Osteoblast (primary cell): ENCODE results near the gene CFI. TPM values are rescaled to one million over a fixed set of nuclear protein-coding genes. Genes with fewer than 3 reads are reported as not detected.

Experiments
- DNase-seq: peaks from one replicate; pipeline ENCODE4 v3.0.0; 2011; ENCODE audit warnings: low spot score, mixed read lengths; ENCODE audit not compliant: insufficient read length; ENCODE audit errors: missing footprints
- H2AFZ ChIP-seq: 2 replicates; pipeline ENCODE4 v1.6.0; 2011; ENCODE audit warnings: mild to moderate bottlenecking, low read length
- H3K27ac ChIP-seq: 2 replicates; pipeline ENCODE4 v1.5.1; 2011; ENCODE audit warnings: mild to moderate bottlenecking, low read depth, low read length, moderate library complexity
- H3K27me3 ChIP-seq: 2 replicates; pipeline ENCODE4 v1.6.0; 2012; ENCODE audit warnings: mild to moderate bottlenecking, control low read depth, inconsistent platforms, low read length, moderate library complexity; ENCODE audit not compliant: insufficient read depth
- H3K36me3 ChIP-seq: 2 replicates; pipeline ENCODE4 v1.5.1; 2011; ENCODE audit warnings: mild to moderate bottlenecking, low read length, control low read depth, moderate library complexity; ENCODE audit not compliant: insufficient read depth
- H3K4me1 ChIP-seq: 2 replicates; pipeline ENCODE4 v1.5.1; 2011; ENCODE audit warnings: mild to moderate bottlenecking, low read length, control low read depth, moderate library complexity; ENCODE audit not compliant: insufficient read depth
- H3K4me2 ChIP-seq: 2 replicates; pipeline ENCODE4 v1.6.0; 2011; ENCODE audit warnings: mild to moderate bottlenecking, low read length; ENCODE audit not compliant: insufficient read depth
- H3K4me3 ChIP-seq: fragments of 200-600 bp; sonication (generic); 3 replicates; pipeline ENCODE4 v1.5.1; 2012; ENCODE audit warnings: mild to moderate bottlenecking, low read length, inconsistent platforms; ENCODE audit not compliant: insufficient read depth
- H3K79me2 ChIP-seq: 2 replicates; pipeline ENCODE4 v1.6.0; 2012; ENCODE audit warnings: mild to moderate bottlenecking, low read length, control low read depth, inconsistent platforms; ENCODE audit not compliant: insufficient read depth
- H3K9me3 ChIP-seq: 2 replicates; pipeline ENCODE4 v1.5.1; 2011; ENCODE audit warnings: low read depth, low read length, control low read depth
- H4K20me1 ChIP-seq: 2 replicates; pipeline ENCODE4 v1.6.0; 2012; ENCODE audit warnings: mild to moderate bottlenecking, low read length, control low read depth; ENCODE audit not compliant: insufficient read depth
- CTCF ChIP-seq: IDR thresholded peaks from 2 replicates; pipeline ENCODE4 v1.5.1; 2011; ENCODE audit warnings: mild to moderate bottlenecking, low read depth, low read length, moderate library complexity; ENCODE audit errors: extremely low read depth
- total RNA-seq: library from RNA; depleted of rRNA; stranded (reverse); fragments of >200 nt; gene quantifications from 2 replicates; pipeline ENCODE4 v1.2.3, GENCODE V29; 2012

CFI gene
- total RNA-seq, 1 donor, result 27.9 TPM

GRCh38 chr4:109764789-109765402 lies 36.9 kb downstream of the CFI start:
- Histone ChIP-seq H4K20me1 (no peaks in the 10 kb centered on the region), H3K9me3 (no peaks in the 10 kb centered on the region), H3K79me2 (no peaks in the 10 kb centered on the region), H3K4me3 (no peak overlapping the region), H2AFZ (no peak overlapping the region), H3K4me2 (no peak overlapping the region), H3K27ac (no peak overlapping the region), H3K36me3 (no peaks in the 10 kb centered on the region), H3K27me3 (no peaks in the 10 kb centered on the region), H3K4me1 (no peaks in the 10 kb centered on the region)
- DNase-seq, result no peak
- TF ChIP-seq CTCF, result no peak

GRCh38 chr4:109764376-109764775 lies 37.4 kb downstream of the CFI start:
- Histone ChIP-seq H3K4me1 (no peaks in the 10 kb centered on the region), H3K79me2 (no peaks in the 10 kb centered on the region), H3K9me3 (no peaks in the 10 kb centered on the region), H4K20me1 (no peaks in the 10 kb centered on the region), H3K27ac (no peak overlapping the region), H3K36me3 (no peaks in the 10 kb centered on the region), H3K27me3 (no peaks in the 10 kb centered on the region), H3K4me3 (no peak overlapping the region), H2AFZ (no peak overlapping the region), H3K4me2 (no peak overlapping the region)
- no peak for DNase-seq
- TF ChIP-seq CTCF, result no peak

GRCh38 chr4:109760682-109761081 lies 41.1 kb downstream of the CFI start:
- Histone ChIP-seq H3K4me1 (no peaks in the 10 kb centered on the region), H3K79me2 (no peaks in the 10 kb centered on the region), H3K36me3 (no peaks in the 10 kb centered on the region), H3K4me3 (no peak overlapping the region), H3K27ac (no peak overlapping the region), H3K4me2 (no peak overlapping the region), H3K27me3 (no peaks in the 10 kb centered on the region), H4K20me1 (no peaks in the 10 kb centered on the region), H2AFZ (no peak overlapping the region), H3K9me3 (no peaks in the 10 kb centered on the region)
- TF ChIP-seq CTCF, result no peak
- DNase-seq, result no peak

- Histone ChIP-seq H3K27me3 (no peaks in the 10 kb centered on the region), H3K79me2 (no peaks in the 10 kb centered on the region), H4K20me1 (no peaks in the 10 kb centered on the region), H2AFZ (no peak overlapping the region), H3K4me3 (no peak overlapping the region), H3K36me3 (no peaks in the 10 kb centered on the region), H3K27ac (no peak overlapping the region), H3K4me1 (no peaks in the 10 kb centered on the region), H3K4me2 (no peak overlapping the region), H3K9me3 (no peaks in the 10 kb centered on the region)
- no peak for TF ChIP-seq CTCF
- DNase-seq, result no peak
Measured at GRCh38 chr4:109755656-109756055, 46.1 kb downstream of the CFI start.
